Ovary (tissue), 3 donors: ENCODE results near the gene CDH23.

ENCODE experiments used
- CTCF ChIP-seq, 3 donors: fragments of 450-650 bp in 2 of 3; fragments of 200-600 bp in 1 of 3; IDR thresholded peaks; one replicate each; pipeline versions ENCODE4 v1.5.1 to v1.8.0; 2016 to 2022; ENCODE audit warnings: antibody characterized with exemption in 3 of 3, mild to moderate bottlenecking in 1 of 3
- POLR2A ChIP-seq: fragments of 450-650 bp; IDR thresholded peaks from one replicate; pipeline ENCODE4 v1.6.1; 2017; ENCODE audit warnings: antibody characterized with exemption, mild to moderate bottlenecking, moderate library complexity
- donor health status: DM: no; HTN: no; CAD: no.

GRCh38 chr10:71643904-71644303 is 247.2 kb downstream of the CDH23 start:
- TF ChIP-seq CTCF (IDR thresholded peaks at IDR 0.05) (no peak), POLR2A (no peak)
